Measurements from ENCODE around the gene SLC27A3.

SLC27A3 gene

GRCh38 chr1:153783233-153784190 is 8.3 kb downstream of the SLC27A3 start:
- peak; percentile 90 for DNase-seq

DNA sequence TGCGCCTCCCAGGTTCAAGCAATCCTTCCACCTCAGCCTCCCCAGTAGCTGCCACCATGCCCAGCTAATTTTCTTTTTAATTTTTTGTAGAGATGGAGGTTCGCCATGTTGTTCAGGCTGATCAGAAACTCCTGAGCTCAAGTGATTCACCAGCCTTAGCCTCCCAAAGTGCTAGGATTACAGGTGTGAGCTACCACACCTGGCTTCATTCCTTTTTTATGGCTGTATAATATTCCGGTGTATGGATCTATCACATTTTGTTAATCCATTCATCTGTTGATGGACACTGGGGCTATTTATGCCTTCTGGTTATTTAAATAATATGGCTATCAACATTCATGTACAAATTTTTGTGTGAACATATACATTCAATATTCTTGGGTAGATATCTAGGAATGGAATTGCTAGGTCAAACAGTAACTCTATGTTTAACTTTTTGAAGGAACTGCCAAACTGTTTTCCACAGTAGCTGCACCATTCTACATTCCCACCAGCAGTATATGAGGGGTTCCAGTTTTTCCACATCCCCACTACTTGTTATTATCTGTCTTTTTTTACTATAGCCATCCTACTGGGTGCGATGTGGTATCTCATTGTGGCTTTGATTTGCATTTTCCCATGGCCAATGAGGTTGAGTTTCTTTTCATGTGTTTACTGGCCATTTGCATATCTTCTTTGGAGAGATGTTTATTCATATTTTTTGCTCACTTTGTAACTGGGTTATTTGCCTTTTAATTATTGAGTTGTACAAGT is 11.0 kb downstream of the SLC27A3 start:
- no peak for DNase-seq

DNA sequence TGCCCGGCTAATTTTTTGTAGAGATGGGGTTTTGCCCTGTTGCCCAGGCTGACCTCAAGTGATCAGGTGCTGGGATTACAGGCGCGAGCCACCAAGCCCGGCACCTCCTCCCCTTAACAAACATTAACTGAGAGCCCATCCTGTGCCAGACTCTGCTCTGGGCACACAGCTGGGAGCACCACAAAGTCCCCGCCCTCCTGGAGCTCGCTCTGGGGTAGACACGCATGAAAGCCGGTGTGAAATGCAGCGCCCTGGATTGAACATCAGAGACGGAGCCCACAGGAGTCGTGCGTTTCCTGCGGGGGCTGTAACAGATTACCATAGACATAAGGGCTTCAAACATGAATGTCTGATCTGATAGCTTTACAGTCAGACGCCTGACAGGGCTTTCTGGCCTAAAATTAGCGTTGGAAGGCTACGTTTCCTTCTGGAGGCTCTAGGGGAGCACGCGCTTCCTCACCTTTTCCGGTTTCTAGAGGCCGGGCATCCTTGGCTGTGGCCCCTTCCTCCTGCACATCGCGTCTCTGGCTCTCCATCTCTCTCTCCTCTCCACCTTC is 14.3 kb downstream of the SLC27A3 start:
- peak; percentile 79 for DNase-seq

GRCh38 chr1:153790313-153790965 is 15.2 kb downstream of the SLC27A3 start:
- peak; percentile 76 for DNase-seq

- DNase-seq, result no peak
Observed at GRCh38 chr1:153790966-153791647, 15.9 kb downstream of the SLC27A3 start.

DNA sequence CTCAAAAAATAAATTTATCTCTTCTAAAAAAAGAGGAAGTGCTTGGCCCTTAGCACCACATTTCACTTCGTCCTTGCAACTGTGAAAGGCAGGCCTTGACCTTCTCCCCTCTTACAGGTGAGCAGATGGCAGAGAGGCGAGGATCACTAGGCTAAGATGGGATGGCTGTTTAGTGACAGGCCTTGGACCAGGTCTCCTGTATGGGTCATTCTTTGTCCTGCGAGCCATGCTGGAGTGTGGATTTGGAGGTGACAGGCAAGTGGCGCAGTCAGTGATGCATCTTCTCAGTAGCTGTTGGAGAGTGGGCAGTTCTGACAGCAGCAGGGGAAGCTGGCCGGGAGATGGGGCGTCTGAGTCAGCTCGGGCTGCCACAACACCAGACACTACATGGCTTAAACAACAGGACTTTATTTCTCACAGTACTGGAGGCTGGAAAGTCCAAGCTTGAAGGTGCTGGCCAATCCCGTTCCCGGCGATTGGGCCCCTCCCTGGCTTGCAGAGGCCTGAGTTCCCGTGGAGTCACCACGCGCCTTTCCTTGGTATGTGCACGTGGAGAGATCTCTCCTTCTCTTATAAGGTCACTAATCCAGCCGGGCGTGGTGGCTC is 16.5 kb downstream of the SLC27A3 start:
- no peak for DNase-seq

- DNase-seq, result no peak
Observed at GRCh38 chr1:153792631-153793041, 17.4 kb downstream of the SLC27A3 start.

- DNase-seq, result no peak
Observed at GRCh38 chr1:153793261-153793972, 18.2 kb downstream of the SLC27A3 start.

DNA sequence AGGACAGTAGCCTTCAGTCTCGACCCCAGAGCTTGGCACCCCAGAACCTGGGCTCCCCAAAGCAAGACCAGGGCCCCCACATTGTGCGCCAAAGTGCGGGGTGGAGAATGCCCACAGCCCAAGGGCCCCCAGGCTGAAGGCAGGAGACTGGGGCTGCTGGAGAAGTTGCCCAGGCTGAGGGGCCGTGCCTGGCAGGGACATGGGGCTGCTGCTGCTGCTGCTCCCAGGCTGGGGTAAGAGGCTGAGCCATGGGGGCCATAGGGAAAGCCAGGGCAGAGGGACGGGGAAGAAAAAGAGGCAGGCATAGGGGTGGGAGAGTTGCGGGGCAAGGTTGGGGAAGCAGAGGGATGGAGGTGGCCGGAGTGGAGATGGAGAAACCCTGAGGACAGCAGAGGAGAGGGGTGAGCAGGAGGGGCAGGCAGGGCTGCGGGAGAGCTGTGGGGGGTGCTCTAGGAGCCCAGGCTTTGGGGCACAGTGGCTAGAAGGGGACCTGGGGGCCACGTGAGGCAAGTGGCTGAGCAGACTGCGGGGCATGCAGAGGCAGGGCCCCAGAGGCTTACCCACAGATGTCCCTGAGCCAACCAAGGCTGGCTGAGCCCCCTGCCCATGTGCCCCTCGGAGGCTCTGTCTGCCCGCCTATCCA is 18.9 kb downstream of the SLC27A3 start:
- no peak for DNase-seq

GRCh38 chr1:153794624-153795329 is 19.6 kb downstream of the SLC27A3 start:
- DNase-seq, result no peak

DNA sequence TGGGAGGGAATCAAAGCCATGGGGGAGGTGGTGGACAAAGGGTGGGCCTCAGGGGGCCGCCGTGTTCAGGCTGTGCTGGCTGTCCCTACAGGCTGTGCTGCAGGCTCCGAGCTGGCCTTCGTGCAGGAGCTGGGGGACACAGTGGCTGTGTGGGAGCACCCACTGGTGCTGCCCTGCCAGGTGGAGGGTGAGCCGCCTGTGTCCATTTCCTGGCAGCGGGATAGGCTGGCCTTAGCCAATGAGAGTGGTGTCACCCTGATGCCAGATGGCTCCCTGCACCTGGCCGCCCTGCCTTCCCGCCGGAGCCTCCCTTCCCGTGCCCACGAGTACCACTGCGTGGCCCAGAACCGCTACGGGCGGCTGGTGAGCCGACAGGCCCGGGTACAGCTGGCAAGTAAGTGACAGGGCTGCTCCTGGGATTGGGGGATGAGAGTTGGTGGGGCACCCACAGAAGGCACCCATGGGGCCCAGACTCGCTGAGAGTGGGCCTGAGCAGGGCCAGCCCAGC is 20.2 kb downstream of the SLC27A3 start:
- no peak for DNase-seq

DNA sequence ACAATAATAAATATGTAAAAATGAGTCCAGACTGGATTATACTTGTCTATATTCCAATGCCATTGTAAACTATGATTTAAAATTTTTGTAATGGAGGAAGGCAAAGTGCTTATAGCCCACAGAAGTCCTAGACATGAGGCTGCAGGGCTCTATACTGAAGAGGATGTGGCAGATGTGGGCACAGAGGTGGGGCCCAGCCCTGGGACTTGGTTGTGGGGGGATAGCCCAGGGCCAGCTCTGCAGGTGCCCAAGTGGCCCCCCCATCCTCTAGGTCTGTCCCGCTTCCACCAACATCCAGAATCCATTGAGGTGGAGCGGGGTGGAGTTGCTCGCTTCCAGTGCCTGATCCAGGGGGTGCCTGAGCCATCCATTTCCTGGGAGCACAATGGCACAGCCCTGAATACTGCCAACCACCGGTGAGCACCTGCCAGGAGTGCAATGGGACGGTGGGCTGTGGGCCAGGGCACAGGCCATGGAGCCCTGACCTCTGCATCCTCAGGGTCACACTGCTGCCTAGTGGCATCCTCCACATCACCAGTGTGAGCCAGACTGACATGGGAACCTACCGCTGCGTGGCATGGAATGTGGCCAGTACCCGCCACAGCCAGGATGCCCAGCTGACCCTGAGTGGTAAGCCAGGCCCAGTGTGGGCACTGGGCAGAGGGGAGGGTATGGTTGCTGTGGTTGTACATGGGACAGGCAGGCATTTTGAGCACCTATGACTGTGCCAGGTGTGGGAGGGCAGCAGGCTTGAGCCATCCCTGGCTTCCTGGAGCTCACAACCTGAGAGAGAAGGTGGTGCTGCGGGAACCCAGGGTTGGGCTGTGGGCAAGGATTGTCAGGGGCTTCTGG is 21.0 kb downstream of the SLC27A3 start:
- no peak for DNase-seq

DNA sequence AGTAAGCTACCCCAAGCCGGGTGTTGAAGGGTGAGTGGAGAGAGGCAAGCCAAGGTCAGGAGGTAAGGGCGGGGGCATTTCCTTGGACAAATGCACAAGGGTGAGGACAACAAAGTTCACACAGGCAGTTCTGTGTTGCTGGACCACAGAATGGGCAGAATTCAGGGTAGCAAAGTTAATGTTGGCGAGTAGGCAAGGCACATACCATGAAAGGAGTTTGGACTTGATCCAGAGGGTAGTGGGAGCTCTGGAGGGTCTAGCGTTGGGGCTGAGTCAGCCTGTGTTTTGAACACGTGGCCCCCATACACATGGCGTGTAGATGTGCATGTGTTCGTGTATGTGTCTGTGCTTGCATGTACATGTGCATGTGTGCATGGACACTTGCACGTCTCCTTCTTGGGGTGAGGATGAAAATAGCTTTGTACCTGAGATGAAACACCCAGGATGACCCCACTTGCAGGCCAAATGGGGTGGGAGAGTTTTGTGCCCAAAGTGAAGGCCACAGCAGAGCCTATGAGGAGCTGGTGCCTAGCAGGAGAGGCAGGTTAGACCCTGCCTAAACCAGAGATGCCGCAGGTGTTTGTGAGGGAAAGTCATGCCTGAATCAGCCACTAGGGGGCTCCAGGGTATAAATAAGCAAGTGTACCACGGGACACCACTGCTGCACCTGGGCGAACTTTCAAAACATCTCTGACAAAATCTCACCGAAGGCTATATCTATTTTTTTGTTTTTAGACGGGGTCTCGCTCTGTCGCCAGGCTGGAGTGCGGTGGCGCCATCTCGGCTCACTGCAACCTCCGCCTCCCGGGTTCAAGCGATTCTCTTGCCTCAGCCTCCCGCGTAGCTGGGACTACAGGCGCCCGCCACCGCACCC is 21.8 kb downstream of the SLC27A3 start:
- DNase-seq, result peak; percentile 41

GRCh38 chr1:153798468-153798780 is 23.2 kb downstream of the SLC27A3 start:
- DNase-seq, result no peak

GRCh38 chr1:153799016-153799415 is 23.8 kb downstream of the SLC27A3 start:
- DNase-seq, result no peak

- no peak for DNase-seq
Observed at GRCh38 chr1:153799566-153800465, 24.6 kb downstream of the SLC27A3 start.

- DNase-seq, result no peak
Observed at GRCh38 chr1:153800516-153800915, 25.3 kb downstream of the SLC27A3 start.

Data from DMS153 (cell line).